Activated CD4-positive, alpha-beta T cell treated with anti-CD3 and anti-CD28 coated beads for 1 hour (primary cell): ENCODE measurements around the gene PTPN18.
A peak's percentile ranks its signal among the peaks of the same experiment; 100 is the strongest.
"Not testable (repeated sequence)": the region's sequence is repeated elsewhere in the genome, so short reads cannot be mapped to it uniquely, and the experiment has no call there.

ENCODE experiments used
- DNase-seq: peaks from one replicate; pipeline ENCODE4 v3.0.0-alpha.2; 2020

The PTPN18 gene

GRCh38 chr2:130382313-130382917 lies 26.6 kb downstream of the PTPN18 start:
- DNase-seq, result no peak

DNA sequence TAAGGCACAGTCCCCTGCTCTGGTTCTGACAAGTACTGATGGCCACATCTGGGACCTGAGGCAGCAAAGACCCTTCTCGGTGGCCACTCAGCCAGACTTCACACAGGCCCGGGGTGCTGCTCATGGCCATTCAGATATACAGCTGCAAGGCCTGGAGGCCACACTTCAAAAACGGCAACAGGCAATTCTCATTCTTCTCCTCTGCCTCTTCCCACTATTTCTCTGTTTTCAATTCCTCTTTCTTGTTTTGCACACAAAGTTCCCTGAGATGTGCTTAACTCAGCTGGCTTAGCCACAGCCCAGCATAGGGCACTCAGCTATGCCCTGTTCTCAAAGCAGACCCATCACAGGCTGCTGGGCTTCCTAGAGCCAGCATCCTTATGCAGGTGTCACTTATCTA lies 29.9 kb downstream of the PTPN18 start:
- no peak for DNase-seq

GRCh38 chr2:130387071-130387400 lies 31.2 kb downstream of the PTPN18 start:
- no peak for DNase-seq

- no peak for DNase-seq
Observed at GRCh38 chr2:130387804-130388203, 31.9 kb downstream of the PTPN18 start.

DNA sequence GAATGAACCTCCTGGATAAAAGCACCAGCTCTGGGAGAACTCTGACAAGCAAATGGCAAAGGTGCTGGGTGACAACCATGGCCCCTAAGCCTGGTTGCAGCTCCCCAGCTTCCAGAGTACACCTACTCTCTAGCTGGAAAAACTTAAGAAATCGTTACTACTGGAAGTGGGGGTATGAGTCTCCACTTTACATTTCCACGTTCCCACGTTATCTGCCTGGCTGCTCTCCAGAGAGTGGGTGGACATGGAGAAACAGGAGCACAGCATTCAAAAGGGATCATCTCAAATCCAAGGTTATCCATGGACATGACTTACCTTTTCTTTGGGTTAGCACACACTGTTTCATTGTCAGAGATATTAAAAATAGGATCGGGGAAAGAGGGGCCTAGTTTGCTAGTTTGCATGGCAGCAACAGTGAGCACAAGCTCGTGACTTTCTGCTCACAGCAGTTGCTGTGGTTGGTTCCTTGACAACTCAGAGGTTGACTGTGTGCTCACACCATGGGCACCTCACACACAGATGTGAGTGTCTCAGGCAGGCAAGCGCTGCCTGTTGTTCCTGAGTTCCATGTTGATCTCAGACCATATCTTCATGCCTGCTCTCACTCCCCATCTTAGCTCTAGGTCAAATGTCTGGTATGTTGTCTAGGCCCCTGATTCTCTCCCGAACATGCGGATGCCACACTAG lies 32.5 kb downstream of the PTPN18 start:
- no peak for DNase-seq

DNA sequence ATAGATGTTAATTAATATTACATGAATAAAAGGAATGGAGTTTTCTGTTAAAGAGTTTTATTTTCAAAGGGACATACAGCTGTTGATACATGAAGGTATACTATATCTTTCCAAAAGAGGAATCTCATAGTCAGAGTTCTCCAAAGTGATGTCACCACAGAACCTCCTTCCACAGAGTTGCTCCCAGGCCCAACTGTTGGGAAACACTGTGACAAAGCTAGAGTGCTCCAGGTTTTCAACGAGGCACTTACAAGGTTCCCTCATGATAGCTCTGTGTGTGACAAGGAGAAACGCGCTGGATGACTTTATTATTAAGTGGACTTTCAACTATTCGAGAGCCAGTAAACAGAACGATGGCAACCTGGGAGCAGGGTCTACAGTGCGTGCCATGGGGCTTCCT lies 33.5 kb downstream of the PTPN18 start:
- no peak for DNase-seq

DNA sequence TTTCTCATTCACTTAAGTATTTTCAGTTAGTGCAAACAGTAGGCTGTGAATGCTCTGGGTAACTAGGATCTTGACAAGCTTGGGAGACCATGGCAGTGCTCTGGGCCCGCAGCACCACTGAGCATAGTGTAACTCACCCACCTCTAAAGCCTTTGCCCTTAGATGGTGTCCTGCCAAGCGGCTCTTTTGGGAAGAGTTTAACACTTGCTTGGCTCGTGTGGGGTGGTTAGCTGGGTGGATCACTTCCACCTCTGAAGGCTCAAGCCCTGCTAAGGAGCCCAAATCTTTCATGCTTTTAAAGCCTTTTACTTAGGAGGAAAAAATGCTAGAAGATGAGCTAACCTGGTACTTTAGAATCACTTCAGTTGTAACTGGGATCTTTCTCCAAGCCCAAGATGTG lies 33.9 kb downstream of the PTPN18 start:
- no peak for DNase-seq

- no peak for DNase-seq
Observed at GRCh38 chr2:130390460-130391057, 34.7 kb downstream of the PTPN18 start.

- peak; percentile 43 for DNase-seq
Observed at GRCh38 chr2:130391058-130391871, 35.4 kb downstream of the PTPN18 start.

GRCh38 chr2:130391872-130392670 lies 36.2 kb downstream of the PTPN18 start:
- DNase-seq, result no peak

DNA sequence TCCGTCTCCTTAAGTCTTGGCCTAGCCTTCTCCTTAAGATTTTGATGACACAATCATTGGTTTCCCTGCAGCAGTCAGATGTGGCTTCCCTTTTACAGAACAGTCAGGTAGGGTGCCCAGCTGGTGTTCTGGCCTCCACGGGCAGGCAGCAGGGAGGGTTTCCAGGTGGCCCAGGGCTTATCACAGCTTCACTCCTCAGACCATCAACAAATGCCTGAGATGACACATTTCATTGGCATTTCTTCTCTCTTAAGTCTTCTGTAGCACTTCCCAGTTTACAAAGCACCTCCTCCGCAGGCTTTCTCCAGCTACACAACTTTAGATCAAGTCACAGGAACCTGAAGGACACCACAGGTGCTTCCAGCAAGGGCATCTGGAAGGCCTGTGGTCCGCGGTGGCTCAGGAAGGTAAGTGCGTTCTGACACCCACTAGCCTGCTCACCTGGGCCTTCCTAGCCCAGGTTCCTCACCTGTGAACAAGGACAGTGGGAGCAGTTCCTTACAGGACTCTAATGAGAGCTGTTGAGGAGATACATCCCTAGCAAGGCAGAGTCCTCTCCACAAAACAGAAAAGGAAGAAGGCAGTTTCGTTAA lies 37.6 kb downstream of the PTPN18 start:
- DNase-seq, result no peak

GRCh38 chr2:130406280-130406679 lies 50.4 kb downstream of the PTPN18 start:
- DNase-seq, result not testable (repeated sequence)

- not testable (repeated sequence) for DNase-seq
Observed at GRCh38 chr2:130416693-130417092, 60.8 kb downstream of the PTPN18 start.

DNA sequence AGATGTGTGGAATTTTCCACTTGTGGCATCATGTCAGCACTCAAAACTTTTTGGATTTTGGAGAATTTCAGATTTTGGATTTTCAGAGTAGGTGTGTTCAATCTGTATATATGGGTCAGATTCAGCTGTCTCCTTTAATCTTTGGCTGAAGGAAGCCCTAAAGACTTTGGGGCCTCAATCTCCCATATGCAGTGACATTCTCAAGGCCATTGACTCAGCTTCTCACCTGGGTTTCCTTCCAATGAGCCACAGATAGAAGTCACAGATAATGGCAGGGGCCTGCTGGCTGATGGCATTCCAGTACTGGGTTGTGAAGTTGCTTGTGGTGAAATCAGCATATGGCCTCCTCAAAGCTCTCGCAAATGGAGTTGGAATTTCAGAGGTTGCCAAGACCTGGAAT lies 63.0 kb downstream of the PTPN18 start:
- not testable (repeated sequence) for DNase-seq
